Activated CD4-positive, alpha-beta T cell treated with anti-CD3 and anti-CD28 coated beads, Interleukin-2, amount 50 U/mL, for 4 hours (primary cell): Measurements from ENCODE around the gene HCLS1.
A peak's percentile ranks its signal among the peaks of the same experiment; 100 is the strongest.
"Not testable (repeated sequence)": the region's sequence is repeated elsewhere in the genome, so short reads cannot be mapped to it uniquely, and the experiment has no call there.

Experiments used
- DNase-seq, 2 experiments: peaks; one replicate each; pipeline ENCODE4 v3.0.0-alpha.2; 2020

HCLS1 gene, protein sequence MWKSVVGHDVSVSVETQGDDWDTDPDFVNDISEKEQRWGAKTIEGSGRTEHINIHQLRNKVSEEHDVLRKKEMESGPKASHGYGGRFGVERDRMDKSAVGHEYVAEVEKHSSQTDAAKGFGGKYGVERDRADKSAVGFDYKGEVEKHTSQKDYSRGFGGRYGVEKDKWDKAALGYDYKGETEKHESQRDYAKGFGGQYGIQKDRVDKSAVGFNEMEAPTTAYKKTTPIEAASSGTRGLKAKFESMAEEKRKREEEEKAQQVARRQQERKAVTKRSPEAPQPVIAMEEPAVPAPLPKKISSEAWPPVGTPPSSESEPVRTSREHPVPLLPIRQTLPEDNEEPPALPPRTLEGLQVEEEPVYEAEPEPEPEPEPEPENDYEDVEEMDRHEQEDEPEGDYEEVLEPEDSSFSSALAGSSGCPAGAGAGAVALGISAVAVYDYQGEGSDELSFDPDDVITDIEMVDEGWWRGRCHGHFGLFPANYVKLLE

GRCh38 chr3:121660356-121661171 is at the start of gene HCLS1:
Gene HCLS1 (minus strand): TSS chr3:121660903. CDS start chr3:121658347, 2,556 bp downstream.
- DNase-seq: peak; percentile 57 to 58

DNA sequence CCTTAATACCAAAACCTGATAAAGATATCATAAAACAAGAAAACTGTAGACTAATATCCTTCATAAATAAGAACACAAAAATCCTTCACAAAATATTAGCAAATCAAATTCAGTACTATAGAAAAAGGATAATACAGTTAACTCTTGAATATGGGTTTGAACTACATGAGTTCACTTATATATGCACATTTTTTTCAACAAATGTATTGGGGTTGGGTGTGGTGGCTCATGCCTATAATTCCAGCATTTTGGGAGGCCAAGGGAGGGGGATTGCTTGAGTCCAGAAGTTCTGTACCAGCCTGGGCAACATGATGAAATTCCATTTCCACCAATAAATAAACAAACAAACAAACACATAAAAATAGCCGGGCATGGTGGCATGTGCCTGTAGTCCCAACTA is 49.6 kb upstream of the HCLS1 start:
- no peak for DNase-seq

DNA sequence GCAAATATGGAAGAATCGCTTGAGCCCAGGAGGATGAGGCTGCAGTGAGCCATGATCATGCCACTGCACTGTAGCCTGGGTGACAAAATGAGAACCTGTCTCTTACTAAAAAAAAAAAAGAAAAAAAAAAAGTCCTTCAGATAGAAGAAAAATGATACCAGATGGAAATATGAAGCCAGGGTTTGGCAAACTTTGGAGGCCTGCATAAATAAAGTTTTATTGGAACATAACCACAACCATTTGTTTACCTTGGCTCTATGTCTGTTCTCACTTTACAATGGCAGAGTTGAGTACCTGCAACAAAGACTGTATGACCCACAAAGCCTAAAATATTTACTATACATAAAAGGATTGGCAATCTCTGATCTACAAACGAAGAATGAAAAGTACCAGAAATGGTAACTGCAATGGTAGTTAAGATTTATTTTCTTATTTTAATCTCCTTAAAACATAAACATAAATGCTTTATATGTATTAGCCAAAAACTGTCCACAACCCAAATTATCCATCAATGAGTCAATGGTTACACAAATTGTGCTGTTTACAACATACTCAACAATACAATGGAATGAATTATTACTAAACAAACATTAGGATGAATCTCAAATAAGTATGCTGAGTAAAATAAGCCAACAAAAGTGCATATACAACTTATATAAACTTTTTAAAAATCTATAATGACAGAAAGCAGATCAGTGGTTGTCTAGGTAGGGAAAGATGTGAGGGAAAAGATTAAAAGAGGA is 47.0 kb upstream of the HCLS1 start:
- DNase-seq: no peak

GRCh38 chr3:121705541-121705940 is 44.8 kb upstream of the HCLS1 start:
- DNase-seq: no peak

GRCh38 chr3:121703973-121704372 is 43.3 kb upstream of the HCLS1 start:
- no peak for DNase-seq

DNA sequence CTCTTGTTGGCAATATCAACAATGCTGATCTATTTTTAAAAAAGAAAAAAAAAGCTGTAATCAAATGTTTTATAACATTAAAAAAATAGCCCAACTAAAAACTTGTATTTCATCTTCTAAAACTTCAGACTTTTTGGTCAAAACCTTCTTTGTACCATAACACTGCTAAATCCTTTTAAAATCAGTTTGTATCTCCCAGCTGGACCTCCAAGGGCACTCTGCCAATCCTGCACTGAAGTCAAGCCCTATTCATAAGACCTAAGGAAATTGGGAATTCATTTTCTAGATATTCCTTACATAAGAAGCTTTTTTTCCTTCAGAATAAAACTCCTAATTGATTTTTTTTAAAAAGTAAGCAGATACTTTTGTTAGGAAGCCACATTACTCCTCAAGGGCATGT is 38.2 kb upstream of the HCLS1 start:
- no peak for DNase-seq

- DNase-seq: no peak
Measured at GRCh38 chr3:121698476-121698875, 37.8 kb upstream of the HCLS1 start.

- no peak for DNase-seq
Measured at GRCh38 chr3:121696186-121696585, 35.5 kb upstream of the HCLS1 start.

DNA sequence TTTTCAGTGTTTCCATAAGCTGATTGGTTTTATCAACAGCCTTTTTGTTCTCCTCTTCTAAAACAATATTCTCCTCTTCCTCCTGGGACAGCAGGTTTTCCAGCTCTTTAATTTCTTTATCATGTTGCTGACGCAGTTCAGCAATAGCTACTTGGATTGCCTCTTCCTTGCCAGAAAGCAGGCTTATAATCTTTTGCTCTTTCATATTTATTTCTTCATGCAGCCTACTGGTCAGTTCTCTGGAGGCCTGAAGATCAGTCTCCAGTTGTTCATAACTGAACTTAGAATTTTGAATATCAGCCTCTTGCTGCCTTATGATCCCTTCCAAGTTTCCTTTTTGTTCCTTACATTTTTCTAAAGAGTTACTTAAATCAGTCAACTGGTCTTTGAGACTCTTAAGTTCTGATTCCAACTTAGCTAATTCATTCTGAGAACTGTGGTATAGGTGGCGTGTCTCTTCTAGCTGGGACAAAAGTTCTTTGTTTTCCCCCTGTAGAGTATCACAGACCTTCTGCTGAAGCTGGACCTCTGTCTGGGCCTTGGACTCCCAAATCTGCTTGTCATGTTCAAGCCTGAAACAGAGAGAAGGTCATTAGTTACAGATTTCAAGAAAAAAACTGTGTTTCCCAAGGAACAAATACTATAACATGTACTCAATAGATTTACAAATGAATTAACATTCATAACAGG is 31.5 kb upstream of the HCLS1 start:
- DNase-seq: no peak

- DNase-seq: no peak
Measured at GRCh38 chr3:121690777-121691405, 30.2 kb upstream of the HCLS1 start.

- DNase-seq: not testable (repeated sequence)
Measured at GRCh38 chr3:121688747-121689146, 28.0 kb upstream of the HCLS1 start.

- DNase-seq: no peak
Measured at GRCh38 chr3:121681792-121682191, 21.1 kb upstream of the HCLS1 start.

DNA sequence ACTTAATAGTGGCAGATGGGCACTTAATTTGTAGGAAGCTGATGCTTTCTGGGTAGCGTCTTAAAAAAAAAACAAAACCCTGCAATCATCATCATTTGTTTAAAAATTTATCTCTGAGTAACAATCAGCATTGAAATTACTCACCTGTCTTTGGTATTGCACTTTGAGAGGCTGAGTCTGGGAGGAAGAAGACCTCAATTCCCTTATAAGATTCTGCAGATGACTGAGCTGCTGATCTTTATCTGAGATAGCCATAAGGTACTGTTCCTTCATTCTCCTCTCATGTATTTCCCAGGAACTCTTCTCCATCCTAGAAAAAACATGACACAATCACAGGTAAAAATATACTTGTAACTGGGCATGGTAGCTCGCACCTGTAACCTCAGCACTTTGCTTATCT is 16.4 kb upstream of the HCLS1 start:
- DNase-seq: no peak

- no peak for DNase-seq
Measured at GRCh38 chr3:121670676-121671075, 10.0 kb upstream of the HCLS1 start.

- DNase-seq: no peak
Measured at GRCh38 chr3:121667333-121667732, 6.6 kb upstream of the HCLS1 start.

GRCh38 chr3:121665488-121665887 is 4.8 kb upstream of the HCLS1 start:
- no peak for DNase-seq

GRCh38 chr3:121663171-121663847 is 2.6 kb upstream of the HCLS1 start:
- no peak for DNase-seq

GRCh38 chr3:121662742-121663141 is 2.0 kb upstream of the HCLS1 start:
- no peak for DNase-seq

DNA sequence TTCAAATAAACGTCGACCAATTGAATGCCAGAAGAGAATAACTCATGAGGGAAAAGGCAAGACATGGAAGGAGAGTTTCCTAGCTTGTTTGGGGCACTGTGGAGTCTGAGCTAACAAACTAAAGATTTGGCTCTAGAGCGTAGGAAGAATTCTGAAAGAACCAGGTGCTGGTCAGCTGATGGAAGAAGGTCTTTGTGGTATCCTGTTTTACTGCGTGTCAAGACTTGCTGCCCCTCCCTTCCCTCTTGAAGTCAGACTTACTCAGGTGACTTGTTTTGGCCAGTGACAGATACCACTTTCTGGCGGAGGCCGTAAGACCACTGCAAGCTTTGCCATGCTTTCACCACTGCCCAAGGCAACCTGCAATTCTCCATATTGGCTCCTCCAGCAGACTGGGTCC is 673 bp upstream of the HCLS1 start:
- no peak for DNase-seq

GRCh38 chr3:121659586-121659985 is 1.1 kb downstream of the HCLS1 start:
- no peak for DNase-seq

DNA sequence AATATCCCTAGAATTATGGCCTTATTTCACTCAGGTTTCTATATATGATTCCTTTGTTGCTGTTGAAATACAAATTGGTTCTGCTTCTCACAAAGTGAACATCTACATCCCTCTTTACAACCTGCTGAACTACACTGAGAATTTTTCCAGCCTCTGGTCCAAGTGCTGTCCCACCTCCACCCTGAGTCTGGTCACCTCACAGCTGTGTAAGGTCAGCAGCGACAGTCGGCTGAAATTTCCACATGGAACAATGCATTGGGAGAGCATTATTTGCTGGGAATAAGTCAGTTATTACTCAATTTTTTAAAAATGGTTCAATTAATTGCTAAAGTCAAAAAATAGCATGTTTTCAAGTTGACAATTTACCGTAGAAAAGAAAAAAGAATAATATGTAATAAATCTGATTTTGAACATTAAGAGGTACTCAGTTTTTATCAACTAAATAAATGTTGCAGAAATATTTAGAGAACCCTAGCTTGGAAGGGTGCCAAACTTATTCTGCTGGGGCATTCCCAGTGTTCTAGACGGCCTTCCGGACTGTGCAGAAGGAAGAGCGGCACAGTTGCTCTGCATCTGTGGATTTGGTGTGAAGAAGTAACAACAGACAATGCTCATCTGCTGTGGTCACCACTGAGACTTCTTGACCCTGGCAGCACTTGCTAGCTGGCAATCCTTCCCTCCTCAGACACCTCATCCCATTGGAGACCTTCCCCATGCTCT is 1.8 kb downstream of the HCLS1 start:
- no peak for DNase-seq
